NCI-H2196 treated with DMSO at 0.1 percent for 48 hours (cell line): Measurements from ENCODE around the gene TERF2IP.

Experiments
- DNase-seq: peaks from one replicate; lab custom pipeline; 2025; ENCODE audit not compliant: unreplicated experiment; lab: John Stamatoyannopoulos, UW

Gene TERF2IP

GRCh38 chr16:75635036-75635435 lies 12.5 kb upstream of the TERF2IP start:
- no peak for DNase-seq

- DNase-seq, result no peak
Measured at GRCh38 chr16:75640598-75640997, 7.0 kb upstream of the TERF2IP start.

- no peak for DNase-seq
Measured at GRCh38 chr16:75644240-75645012, 3.1 kb upstream of the TERF2IP start.

DNA sequence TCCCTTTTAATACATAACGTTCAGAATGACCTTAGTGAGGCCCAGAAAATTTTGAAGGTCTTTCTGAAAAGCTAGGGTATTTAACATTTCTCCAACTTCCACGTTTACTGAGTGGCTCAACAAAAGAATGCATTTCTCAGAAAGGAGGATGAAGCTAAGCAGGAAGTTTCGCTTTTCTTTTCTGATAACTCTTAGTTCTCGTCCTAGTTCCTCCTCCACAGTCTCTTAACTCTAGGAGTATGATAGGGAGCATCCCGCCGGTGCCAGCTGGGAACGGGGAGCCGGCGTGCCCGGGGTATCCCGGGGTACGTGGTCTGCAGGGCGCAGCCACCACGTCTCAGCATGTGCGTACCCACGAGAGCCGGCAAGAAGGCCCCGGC lies 471 bp upstream of the TERF2IP start:
- DNase-seq, result no peak

DNA sequence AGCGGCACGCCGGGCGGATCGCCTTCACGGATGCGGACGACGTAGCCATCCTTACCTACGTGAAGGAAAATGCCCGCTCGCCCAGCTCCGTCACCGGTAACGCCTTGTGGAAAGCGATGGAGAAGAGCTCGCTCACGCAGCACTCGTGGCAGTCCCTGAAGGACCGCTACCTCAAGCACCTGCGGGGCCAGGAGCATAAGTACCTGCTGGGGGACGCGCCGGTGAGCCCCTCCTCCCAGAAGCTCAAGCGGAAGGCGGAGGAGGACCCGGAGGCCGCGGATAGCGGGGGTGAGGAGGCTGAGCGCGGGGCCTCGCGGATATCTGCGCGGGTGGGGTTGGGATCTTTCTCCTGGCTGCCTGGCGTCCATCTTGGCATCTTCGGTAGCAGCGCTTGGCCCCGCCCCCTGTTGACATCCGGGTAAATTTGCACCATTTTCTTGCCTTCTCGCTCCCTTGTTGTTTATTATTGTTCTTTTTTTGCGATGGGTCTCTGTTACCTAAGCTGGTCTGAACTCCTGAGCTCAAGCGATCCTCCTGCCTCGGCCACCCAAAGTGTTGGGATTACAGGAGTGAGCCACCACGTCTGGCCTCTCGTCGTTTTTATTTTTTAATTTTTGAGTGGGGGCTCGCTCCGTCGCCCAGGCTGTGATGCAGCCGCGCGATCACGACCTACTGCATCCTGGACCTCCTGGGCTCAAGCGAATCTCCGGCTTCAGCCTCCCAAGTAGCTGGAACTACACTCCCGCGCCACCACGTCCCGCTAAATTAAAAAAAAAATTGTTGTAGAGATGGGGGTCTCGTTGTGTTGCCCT lies 898 bp downstream of the TERF2IP start:
- DNase-seq, result peak; percentile 17

DNA sequence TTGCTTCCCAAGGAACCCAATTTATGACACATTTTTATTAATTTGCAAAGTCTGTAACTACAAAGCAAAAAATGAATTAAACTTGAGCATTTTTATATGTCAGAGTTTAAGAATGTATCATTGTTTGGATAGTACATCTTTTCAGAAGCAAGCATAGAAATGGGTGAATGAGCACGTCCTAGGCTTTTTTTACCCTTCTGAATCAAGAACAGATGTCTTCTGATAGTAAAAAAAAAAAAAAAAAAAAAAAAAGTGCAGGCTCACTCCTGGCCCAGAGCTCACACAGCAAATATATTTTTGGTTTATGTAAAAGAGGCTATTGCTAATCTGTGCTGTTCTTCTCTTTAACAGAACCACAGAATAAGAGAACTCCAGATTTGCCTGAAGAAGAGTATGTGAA lies 6.3 kb downstream of the TERF2IP start:
- no peak for DNase-seq

- DNase-seq, result no peak
Measured at GRCh38 chr16:75658175-75658574, 10.6 kb downstream of the TERF2IP start.

DNA sequence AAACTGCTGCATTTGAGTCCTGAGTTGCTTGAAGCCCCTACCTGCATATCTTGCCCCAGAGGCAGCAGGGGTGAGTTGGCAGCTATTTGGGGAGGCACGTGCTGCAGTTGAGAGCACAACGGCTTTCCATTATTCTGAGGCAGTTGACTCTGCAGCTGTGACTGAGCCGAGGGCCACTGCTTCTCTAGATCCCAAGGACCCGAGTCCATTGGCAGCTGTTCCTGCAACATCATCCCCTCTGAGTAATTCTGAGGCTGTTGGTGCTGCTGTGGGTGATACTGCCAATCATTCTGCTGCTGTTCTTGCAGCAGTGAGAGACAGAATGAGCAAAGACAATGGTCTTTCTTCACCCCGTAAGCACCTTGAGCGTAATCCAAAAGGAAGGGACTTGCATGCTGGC lies 12.7 kb downstream of the TERF2IP start:
- DNase-seq, result no peak

- DNase-seq, result no peak
Measured at GRCh38 chr16:75660726-75661302, 13.2 kb downstream of the TERF2IP start.

- no peak for DNase-seq
Measured at GRCh38 chr16:75667503-75667902, 19.9 kb downstream of the TERF2IP start.

DNA sequence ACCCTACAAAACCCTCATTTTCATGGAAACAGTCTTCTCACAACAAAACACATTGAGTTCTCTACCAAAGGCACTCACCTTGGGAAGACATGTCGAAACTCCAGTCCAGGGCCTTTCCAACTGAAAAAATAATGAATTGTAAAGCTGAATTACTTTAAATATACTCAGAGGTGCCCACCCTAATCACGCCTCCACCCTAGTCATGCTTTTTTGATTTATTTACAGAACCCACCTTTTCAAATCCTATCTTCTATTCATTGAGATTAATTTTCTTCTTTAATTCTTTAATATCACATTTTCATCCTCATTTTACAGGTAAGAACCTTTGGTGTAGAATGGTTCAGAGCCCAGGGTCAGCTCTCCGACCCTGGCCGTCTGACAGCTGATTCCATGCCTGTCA lies 29.3 kb downstream of the TERF2IP start, which contains the start of gene CPHXL2:
Gene CPHXL2 (minus strand): TSS at position 101 of the 400 bp plus-strand sequence. CDS start 10 bp downstream, at position 91.
- no peak for DNase-seq

DNA sequence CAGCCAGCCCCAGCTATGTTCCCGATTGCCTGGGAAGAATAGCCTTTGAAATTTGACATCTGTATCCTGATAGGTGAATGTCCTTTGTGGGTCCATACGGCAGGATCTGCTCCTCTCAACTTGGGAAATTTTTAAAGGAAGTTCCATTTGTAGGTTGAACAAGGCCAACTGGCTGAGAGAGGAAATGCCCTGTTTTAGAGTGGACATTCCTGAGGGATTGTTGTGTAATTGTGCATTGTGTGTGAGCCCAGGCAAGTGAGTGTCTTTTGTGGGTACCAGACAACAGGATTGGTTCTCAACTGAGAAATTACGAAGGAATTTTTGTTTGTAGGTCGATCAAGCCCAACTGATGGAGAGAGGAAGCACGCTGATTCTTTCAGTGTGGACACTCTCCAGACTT lies 31.8 kb downstream of the TERF2IP start:
- DNase-seq, result no peak

- DNase-seq, result no peak
Measured at GRCh38 chr16:75682308-75682707, 34.7 kb downstream of the TERF2IP start.

DNA sequence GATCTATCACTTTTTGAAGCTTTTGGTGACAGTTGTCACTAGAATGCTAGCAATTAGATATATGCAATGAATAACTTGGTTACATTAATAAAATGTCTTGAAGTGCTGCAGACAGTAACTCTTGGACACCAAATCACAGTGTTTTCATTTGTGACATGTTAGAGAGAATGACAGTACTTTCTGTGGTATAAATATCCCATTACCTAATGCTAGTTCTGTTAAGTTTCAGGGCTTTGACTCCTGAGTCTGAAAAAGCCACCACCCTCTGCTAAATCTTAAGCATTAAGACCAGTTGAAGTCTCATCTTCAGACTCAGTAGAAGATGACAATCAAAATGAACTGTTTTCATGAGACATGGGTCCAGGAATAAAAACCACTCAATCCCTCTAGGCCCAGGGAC lies 39.8 kb downstream of the TERF2IP start:
- DNase-seq, result no peak

- no peak for DNase-seq
Measured at GRCh38 chr16:75695708-75696107, 48.1 kb downstream of the TERF2IP start.

GRCh38 chr16:75697571-75697970 lies 50.0 kb downstream of the TERF2IP start:
- no peak for DNase-seq

GRCh38 chr16:75701361-75701760 lies 53.8 kb downstream of the TERF2IP start, which contains the start of gene DUXB:
Gene DUXB (minus strand): TSS chr16:75701461. CDS start chr16:75701418, 43 bp downstream.
- DNase-seq, result no peak

- DNase-seq, result no peak
Measured at GRCh38 chr16:75702242-75702641, 54.7 kb downstream of the TERF2IP start.

- DNase-seq, result no peak
Measured at GRCh38 chr16:75703306-75703705, 55.7 kb downstream of the TERF2IP start.
